H1 (cell line): ENCODE data around the gene COL11A2.

Experiments used
- CTCF ChIP-seq, 3 experiments: IDR thresholded peaks; 1 replicate in 2 of 3; 2 replicates in 1 of 3; pipeline versions ENCODE4 v1.5.1 to v1.6.1; 2011; ENCODE audit warnings: low read length in 3 of 3, mild to moderate bottlenecking in 3 of 3, inconsistent platforms in 2 of 3, low read depth in 1 of 3, moderate library complexity in 1 of 3; ENCODE audit not compliant: insufficient read depth in 1 of 3; ENCODE audit errors: control extremely low read depth in 1 of 3
- EP300 ChIP-seq, 2 experiments: IDR thresholded peaks; 1 replicate in 1 of 2; 2 replicates in 1 of 2; pipeline ENCODE4 v1.6.1; 2011 to 2012; ENCODE audit warnings: low read depth in 2 of 2, low read length in 2 of 2, mild to moderate bottlenecking in 2 of 2, borderline replicate concordance in 1 of 2, inconsistent platforms in 1 of 2, moderate library complexity in 1 of 2
- GABPA ChIP-seq: IDR thresholded peaks from 2 replicates; pipeline ENCODE4 v1.6.1; 2011; ENCODE audit warnings: mild to moderate bottlenecking, low read length, moderate library complexity, borderline replicate concordance; ENCODE audit not compliant: insufficient read depth
- PHF8 ChIP-seq: fragments of 200-600 bp; sonication (generic); conservative IDR thresholded peaks from 2 replicates; pipeline ENCODE4 v1.7.1; 2012; ENCODE audit warnings: low read depth, mild to moderate bottlenecking, inconsistent platforms, low read length, moderate library complexity
- SRF ChIP-seq: IDR thresholded peaks from 2 replicates; pipeline ENCODE4 v1.6.1; 2011; ENCODE audit warnings: mild to moderate bottlenecking, low read depth, low read length, moderate library complexity
- YY1 ChIP-seq: IDR thresholded peaks from 2 replicates; pipeline ENCODE4 v1.6.1; 2011; ENCODE audit warnings: low read depth, mild to moderate bottlenecking, low read length

GRCh38 chr6:33173535-33174180 lies 18.6 kb downstream of the COL11A2 start:
- TF ChIP-seq YY1 (no peak), CTCF (IDR thresholded peaks at IDR 0.05; ENCODE audit: control extremely low read depth in 1 of 3, insufficient read depth in 1 of 3, low read depth in 1 of 3, low read length in 3 of 3) (no peak), SRF (no peak), GABPA (no peak), PHF8 (no peak), EP300 (IDR thresholded peaks at IDR 0.05; ENCODE audit: borderline replicate concordance in 1 of 2, low read depth in 2 of 2, low read length in 2 of 2) (no peak)
